Activated CD4-positive, CD25-positive, alpha-beta regulatory T cell treated with anti-CD3 and anti-CD28 coated beads, Interleukin-2, amount 50 U/mL, for 24 hours (primary cell): ENCODE results near the gene FAM124B.
A peak's percentile ranks its signal among the peaks of the same experiment; 100 is the strongest.

Experiments used
- ATAC-seq, 2 donors: fragments of 150-1000 bp; cut with Tn5 transposase; one replicate each; pipeline ENCODE4 v1.10.0; 2021; ENCODE audit warnings: mild to moderate bottlenecking in 1 of 2, moderate library complexity in 1 of 2

Gene FAM124B

GRCh38 chr2:224379986-224380385 is 21.9 kb downstream of the FAM124B start:
- ATAC-seq = no peak

GRCh38 chr2:224379172-224379571 is 22.7 kb downstream of the FAM124B start:
- ATAC-seq = no peak

- no peak for ATAC-seq
Measured at GRCh38 chr2:224378701-224379097, 23.2 kb downstream of the FAM124B start.

- ATAC-seq = no peak
Measured at GRCh38 chr2:224377751-224378700, 23.9 kb downstream of the FAM124B start.

- no peak for ATAC-seq
Measured at GRCh38 chr2:224372641-224373040, 29.3 kb downstream of the FAM124B start.

GRCh38 chr2:224369028-224369632 is 32.8 kb downstream of the FAM124B start:
- no peak for ATAC-seq

GRCh38 chr2:224366267-224366844 is 35.6 kb downstream of the FAM124B start:
- no peak for ATAC-seq

- ATAC-seq = no peak
Measured at GRCh38 chr2:224365331-224365730, 36.6 kb downstream of the FAM124B start.

- no peak for ATAC-seq
Measured at GRCh38 chr2:224363281-224363680, 38.6 kb downstream of the FAM124B start.

GRCh38 chr2:224362094-224362493 is 39.8 kb downstream of the FAM124B start:
- ATAC-seq = no peak

GRCh38 chr2:224360801-224361251 is 41.1 kb downstream of the FAM124B start:
- no peak for ATAC-seq

GRCh38 chr2:224359569-224359968 is 42.3 kb downstream of the FAM124B start:
- ATAC-seq = peak in 1 of 2 donors; percentile 37

GRCh38 chr2:224357098-224357901 is 44.6 kb downstream of the FAM124B start:
- peak; percentile 58 to 75 for ATAC-seq

- ATAC-seq = no peak
Measured at GRCh38 chr2:224354632-224355211, 47.2 kb downstream of the FAM124B start.

- no peak for ATAC-seq
Measured at GRCh38 chr2:224350703-224351102, 51.2 kb downstream of the FAM124B start.

GRCh38 chr2:224349396-224349795 is 52.5 kb downstream of the FAM124B start:
- no peak for ATAC-seq

GRCh38 chr2:224347176-224348051 is 54.5 kb downstream of the FAM124B start:
- ATAC-seq = no peak

GRCh38 chr2:224345492-224345891 is 56.4 kb downstream of the FAM124B start:
- ATAC-seq = no peak

- no peak for ATAC-seq
Measured at GRCh38 chr2:224343226-224343625, 58.7 kb downstream of the FAM124B start.

GRCh38 chr2:224335991-224336390 is 65.9 kb downstream of the FAM124B start:
- ATAC-seq = no peak

- ATAC-seq = no peak
Measured at GRCh38 chr2:224334726-224335125, 67.2 kb downstream of the FAM124B start.
